NCI-H146 (cell line): ENCODE results near the gene AHI1.

ENCODE experiments used
- DNase-seq: peaks from one replicate; lab custom pipeline; 2025; lab: John Stamatoyannopoulos, UW

AHI1 gene

DNA sequence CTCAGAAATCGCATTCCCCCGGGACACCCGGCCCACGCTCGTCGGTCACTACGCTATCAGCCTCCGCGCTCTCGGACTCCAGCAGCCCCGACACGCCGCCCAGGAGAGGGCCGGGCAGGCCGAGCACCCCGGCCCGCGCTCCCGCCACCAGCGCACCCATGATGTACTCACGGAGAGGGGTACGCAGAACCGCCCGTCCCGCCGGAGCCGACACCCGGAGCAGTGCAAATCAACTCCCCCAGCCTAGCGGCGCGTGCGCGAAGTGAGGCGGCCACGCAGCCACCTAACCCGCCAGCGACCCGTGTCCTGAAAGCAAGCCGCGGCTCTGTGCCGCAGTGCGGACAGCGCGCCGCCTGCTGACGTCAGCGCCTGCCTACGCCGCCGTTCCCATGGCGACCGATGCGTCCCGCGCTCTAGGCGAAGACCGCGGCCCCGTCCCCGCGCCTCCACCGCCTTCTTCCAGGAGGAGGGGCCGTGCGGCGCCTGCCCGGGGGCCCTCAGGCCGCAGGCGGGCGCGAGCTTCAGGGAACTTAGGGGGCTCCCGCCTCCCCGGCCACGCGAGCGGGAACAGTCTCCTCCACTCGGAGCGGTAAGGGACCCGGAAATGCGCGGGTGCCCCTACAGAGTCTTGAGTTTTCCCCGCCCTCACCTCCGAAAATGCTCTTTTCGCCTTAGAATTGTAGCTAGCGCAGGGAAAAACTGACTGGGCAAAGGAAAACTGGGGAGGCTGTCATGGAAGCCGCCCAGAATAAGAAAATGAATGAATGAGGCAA is at the start of gene AHI1:
Gene AHI1 (minus strand): TSS at position 329 of the 773 bp plus-strand sequence. CDS start 5,503 bp downstream, outside the sequence.
- peak; percentile 99 for DNase-seq

DNA sequence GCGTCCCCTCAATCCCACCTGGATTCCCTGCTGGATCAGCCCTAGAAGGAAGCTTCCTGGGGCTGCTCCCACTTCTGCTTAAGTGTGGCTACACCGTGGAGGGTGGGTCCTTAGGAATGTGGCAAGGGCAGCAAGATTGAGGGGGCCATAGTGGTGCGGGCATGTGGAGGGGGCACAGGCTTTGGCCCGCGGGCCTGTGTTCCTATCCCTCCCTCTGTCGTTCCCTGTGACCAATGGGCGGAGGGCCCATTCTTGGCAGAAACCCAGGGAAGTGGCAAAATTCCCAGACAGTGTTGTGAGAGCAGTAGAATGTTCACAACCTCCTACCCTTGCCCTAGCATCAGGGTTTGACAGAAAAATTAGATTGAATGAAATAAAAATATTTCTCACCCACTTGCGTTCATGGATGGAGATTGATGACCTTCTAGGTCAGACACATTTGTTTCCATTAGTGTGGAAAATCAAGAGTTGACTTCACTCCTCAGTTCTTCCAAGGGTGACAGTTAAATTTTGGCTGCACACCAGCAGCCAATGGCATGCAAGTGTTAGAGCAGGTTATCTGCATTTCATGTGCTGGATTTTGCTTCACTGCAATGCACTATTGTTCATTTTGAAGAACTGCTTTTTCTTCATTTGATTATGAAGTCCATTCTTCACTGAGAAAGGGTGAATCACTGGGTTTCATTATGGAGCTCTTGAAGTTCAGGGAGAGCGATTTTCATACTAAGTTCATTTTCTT is 49.3 kb upstream of the AHI1 start:
- no peak for DNase-seq

DNA sequence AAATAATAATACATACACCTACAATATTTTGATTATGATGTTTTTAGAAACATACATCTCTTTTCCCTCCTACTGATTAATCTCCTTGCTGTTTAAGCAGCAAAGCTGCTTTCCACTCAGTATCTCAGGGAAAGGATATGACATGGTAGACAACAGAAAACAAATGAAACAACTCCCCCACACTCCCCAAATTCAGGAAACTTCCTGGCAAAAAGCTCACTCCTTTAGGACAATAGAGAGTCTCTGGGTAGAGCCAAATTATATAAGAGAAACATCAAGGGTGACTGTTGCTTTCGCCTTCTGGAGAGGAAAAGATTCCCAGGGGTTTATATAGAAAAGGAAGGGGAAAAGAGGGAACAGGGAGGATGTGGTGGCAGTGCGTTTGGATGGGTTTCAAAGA is 48.7 kb upstream of the AHI1 start:
- no peak for DNase-seq

DNA sequence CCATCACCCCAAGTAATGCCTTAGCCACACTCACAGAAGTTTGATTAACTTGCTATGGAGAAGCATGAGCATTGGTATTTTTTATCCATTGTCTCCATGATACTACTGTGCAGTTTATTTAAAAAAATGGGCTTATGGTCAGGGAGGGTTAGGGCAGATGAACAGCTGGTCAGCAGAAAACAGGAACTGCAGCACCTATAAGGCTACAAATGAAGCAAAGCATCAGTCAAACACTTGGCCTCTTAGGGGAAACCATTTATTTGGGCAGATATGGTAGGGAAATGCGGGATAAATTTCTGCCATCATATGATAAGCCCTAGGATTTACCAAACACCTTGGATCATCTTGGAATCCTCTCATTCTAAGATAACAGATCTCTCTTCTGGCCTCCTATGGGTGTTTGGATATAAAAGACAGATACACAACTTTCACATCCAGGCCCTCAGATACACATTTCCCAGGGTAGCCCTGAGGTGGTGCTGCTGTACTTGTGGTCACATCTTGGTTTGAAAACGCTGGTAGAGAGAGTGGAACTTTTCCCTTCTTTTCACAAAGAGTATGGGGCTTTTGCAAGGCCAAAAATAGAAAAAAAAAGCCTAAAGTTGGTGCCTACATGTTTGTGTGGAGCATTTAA is 42.8 kb upstream of the AHI1 start:
- DNase-seq = no peak

DNA sequence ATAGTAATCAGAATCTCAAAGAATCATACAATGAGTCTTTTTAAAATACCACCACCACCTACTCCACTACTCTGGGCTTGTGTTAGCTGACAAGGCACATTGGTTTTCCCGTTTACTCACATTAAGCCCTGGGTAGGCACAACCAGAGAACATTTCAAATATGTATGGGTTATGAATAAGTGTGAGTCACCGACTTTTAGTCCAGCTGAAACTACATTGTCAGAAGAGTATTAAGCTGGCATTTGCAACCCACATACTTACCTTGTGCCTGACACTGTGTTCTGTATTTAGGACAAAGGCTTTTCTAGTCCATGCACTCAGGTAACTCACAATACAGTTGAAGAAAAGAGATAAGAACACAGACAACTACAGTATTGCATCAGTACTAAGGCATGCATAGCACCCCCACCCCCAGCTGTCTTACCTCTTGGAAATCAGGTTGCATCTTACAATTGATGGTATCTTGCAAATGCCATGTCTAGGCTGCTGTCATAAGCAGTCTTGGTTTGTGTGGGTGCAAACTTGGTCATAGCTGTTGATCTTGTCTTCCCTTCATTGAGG is 40.3 kb upstream of the AHI1 start:
- no peak for DNase-seq

DNA sequence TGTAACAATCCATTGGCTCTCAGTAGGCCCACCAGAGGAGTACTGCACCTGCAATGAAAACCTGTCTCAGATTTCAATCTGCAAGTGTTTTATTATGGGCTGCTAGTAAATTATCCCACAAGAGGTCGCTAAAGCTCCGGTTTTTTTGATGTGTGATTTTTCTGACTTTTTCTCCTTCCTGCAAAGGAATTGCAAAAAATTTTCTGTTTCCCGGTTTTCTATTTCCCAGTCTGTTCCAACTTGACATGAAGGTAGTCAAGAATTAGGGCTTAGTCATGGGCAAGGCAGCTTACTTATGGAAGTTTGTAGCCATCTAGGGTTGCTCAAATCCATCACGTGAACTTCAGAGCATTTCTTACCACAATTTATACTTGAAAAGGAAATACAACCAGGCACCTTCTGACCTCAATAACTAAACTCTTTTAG is 38.5 kb upstream of the AHI1 start:
- DNase-seq = peak; percentile 61

DNA sequence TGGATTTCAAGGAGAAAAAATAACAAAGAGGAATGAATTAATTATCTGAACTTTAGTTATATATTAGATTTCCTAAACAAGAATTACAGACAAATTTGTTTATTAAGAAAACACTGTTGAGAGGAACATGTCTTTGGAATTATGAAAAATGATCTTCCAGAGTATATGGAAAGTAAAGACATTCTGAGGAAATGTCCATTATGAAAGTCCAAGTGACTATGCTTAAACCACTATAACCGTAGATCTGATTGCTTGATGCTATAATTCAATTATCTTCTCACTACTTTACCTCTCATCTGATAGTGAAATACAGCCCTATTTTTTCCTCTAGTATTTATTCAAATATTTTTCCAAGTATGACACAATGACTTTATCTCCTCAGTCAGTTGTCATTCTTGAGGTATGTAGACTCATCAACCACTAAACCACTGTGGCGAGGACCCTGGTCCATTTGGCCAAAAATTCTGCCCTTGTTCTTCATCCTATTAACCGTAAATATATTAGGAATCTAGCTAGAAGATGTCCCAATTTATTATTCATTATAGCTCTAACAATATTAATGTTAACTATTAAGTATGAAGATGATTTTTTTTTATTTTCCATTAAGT is 37.3 kb upstream of the AHI1 start:
- DNase-seq = no peak

DNA sequence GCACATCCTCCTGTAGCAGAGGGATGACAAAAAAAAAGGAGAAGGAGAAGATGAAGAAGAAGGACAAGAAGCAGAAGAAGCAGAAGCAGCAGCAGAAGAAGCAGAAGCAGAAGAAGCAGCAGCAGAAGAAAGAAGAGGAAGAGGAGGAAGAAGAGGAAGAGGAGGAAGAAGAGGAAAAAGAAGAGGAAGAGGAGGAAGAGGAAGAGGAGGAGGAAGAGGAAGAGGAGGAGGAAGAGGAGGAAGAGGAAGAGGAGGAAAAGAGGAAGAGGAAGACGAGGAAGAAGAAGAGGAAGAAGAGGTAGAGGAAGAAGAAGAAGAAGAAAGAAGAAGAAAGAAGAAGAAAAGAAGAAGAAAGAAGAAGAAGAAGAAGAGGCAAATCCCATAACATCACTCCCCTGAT is 35.0 kb upstream of the AHI1 start:
- no peak for DNase-seq

DNA sequence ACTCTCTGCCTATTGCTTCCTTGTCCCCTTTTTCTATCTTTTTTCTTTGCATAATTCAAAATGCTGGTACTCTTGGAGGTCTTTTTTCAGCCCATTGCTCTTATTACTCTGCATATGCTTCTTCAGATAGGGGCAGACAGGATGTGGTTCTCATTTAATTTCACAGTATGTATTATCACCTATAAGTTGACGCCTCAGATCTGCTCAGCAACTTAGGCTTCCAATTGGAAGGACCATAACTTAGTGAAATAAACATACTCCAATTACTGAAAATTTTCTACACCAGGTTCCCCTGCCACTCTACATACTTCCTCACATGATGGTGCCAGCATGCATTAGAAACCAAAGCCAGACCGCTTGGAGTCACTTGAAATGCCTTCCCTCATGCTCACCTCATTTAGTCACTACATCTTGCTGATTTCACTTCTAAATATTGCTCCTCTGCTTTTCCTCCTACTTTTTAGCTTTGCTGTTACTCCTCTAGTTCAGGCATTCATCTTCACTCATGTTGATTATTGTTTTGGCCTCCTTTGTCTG is 34.5 kb upstream of the AHI1 start:
- DNase-seq = no peak

DNA sequence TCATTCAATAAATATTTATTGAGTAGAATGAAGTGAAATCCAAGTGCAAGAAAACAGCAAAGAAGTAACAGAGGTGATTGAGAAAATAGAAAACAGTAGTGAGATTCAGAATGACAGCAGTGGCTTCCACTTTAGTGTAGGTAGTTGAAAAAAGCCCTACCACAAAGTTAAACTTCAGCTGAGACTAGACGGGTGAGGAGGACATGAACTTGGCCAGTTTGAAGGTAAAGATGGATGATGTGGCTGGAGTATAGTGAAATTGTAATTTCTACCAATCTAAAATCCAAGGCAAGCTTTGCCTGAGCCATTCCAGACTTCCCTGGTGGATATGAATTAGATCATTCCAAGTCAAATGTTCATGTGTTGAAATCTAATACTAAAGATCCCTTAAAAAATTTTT is 32.6 kb upstream of the AHI1 start:
- DNase-seq = no peak

DNA sequence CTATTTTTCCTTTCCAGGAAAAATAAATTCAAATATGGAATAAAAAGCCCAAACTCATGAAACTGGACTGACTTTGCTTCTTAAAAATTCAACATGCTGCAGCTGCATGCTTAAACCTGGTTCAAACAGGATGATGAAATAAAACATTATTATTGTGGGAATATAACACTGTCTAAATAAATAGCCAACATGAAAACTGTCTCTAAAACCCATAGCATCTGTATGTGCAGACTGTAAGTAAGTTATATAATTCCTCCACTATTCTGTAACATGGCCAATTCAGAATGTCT is 30.4 kb upstream of the AHI1 start:
- DNase-seq = no peak

DNA sequence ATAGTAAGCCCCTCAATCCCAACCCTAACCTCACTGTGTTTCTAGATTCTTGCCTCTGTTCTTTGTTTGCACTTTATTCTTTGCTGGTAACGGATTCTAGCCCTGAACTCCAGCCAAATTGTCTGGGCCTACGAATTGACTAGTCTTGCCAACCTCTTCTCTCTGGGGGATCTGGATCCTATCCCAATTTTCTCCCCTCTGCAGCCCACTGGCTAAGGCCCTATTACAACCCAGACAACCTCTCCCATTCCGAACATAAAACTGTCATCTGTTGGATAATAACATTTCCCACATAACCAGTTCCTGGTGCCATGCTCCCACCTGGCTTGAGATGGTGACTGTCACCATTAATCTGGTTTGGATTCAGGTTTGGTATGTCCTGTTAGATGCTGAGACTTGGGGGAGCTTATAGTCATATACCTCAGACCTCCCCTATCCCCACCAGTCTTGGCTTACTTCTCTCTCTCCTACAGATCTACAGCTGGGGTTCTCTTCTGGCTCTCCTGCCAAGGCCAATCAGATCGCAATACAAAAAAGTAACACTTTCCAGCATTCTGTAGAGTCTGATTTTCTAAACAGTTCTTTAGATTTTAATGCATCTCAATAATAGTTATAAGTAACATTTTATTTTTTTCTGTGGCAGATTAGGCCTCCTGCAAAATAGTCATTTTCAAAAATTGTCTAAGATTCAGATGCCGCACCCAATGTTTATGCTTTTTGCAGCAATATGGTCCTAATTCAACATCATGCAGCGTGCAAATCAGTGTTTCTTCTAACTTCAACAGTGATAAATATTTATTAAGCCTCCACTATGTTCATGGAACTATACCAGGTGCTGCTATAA is 29.8 kb upstream of the AHI1 start:
- DNase-seq = no peak

DNA sequence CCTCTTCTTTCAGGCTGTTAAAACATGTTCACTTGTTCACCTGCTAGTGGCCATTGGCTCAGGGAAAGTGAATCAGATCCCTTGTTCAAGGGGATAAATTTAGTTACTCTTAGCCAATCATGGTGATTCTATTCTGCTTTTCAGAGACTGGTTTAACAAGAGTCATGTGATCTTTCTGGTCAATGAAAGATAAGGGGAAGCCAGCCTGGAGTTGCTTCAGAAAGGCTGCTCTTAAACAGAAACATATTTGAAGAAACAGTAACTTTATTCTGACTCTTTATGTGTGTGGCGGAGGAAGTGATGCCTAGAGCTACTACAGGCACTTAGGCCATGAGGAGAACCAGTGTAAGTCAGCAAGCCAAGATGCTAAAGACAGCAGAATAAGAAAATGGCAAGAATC is 28.1 kb upstream of the AHI1 start:
- no peak for DNase-seq

DNA sequence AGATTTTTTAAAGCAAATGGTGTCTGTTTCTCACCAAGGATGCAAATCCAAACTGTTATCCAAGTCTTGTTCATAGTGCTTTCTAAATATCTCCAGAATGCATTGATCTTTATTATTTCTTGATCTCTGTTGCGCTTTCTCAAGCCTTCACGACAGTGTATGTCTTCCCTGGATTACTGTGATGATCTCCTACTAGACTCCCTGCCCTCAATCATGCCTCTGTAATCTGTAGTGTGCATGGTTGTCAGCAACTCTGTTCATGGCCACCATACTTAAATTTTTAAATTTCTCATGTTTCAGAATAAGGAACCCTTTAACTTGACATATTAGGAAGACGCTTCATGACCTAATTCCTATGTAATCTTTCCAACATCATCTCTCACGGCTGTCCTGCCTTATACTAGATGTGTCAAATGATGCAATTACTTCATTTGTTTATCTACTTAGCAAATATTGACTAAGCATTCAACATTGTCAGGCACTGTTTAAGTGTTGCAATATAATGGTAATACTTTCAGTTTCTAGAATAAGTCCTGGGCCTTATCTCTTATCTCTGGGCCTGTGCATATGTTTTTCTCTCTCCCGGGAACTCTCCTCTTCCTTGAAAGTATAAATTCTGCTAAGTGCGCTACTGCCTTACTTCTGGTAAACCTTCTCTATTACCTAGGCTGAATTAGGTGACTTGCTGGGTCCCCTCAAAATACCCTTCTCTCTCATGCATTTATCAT is 25.6 kb upstream of the AHI1 start:
- peak; percentile 69 for DNase-seq

DNA sequence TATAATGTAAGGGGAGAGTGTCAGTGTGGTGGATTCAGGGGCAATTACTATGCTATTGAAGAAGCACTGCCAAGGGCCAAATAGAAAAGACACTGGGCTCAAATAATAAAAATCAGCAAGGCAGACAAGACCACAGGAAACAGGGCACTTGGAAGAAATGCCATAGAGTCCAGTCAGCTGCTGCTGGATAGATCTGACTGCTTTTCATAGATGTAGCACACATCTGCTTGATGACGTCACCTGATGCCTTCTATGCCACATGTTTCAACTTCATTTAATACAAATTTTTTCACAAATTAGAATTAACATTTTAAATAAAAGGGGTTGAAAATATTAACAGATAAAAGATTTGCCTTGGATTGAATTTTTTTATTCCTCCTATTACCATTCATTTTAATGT is 23.9 kb upstream of the AHI1 start:
- DNase-seq = no peak

DNA sequence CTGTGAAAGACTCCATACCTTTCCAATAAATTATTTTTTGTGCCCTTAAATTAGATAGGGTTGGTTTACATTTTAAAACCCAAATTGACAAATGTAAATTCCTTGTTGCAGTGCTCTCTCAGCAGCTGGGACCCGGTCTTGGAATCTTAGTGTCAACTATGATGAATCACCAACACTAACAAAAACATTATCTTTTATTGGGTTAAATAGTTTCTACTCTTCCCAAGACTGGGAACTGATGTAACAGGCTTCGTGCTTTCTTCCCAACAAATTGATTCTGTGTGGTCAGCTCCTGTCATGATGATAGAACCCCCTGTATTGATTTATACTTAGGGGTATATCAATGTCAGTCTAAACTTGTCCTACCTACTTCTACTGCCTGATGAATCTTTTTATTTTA is 23.2 kb upstream of the AHI1 start:
- DNase-seq = no peak

DNA sequence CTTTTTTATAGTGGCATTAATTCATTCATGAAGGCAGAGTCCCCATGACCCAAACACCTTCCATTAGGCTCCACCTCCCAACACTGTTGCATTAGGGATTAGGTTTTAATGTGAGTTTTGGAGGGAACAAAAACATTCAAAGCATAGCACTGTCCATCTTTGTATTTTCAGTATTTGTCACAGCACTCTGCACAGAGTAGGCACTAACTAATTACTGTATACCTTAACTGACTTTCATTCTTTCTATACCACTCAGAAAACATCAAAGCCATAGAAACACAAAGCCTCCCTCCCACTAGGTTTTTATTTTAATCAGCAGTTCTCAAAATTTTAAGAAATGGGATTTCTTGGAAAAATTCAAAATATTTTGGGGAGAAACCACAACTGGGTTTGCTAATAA is 21.8 kb upstream of the AHI1 start:
- no peak for DNase-seq

DNA sequence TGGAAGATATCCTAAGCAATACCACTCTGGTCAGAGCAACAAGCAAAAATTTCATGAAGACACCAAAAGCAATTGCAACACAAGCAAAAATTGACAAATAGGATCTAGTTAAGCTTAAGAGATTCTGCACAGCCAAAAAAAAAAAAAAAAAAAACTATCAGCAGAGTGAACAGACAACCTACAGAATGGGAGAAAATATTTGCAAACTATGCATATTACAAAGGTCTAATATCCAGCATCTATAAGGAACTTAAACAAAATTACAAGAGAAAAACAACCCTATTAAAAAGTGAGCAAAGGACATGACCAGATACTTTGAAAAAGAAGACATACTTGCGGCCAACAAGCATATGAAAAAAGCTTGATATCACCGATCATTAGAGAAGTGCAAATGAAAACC is 20.0 kb upstream of the AHI1 start:
- DNase-seq = no peak

DNA sequence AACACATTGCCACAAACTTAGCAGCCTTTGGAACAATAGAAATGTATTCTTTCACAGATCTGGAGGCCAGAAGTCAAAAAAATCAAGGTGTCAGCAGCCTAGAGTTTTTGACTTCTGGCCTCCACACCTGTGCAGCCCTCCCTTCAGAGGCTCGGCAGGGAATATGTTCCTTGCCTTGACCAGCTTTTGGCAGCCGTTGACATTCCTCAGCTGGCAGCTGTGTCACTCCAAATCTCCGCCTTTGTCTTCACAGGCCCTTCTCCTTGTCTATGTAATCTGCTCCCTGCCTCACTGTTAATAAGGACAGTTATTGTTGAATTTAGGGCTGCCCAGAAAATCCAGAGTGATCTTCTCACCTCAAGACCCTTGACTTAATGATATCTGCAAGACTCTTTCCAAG is 17.2 kb upstream of the AHI1 start:
- no peak for DNase-seq

DNA sequence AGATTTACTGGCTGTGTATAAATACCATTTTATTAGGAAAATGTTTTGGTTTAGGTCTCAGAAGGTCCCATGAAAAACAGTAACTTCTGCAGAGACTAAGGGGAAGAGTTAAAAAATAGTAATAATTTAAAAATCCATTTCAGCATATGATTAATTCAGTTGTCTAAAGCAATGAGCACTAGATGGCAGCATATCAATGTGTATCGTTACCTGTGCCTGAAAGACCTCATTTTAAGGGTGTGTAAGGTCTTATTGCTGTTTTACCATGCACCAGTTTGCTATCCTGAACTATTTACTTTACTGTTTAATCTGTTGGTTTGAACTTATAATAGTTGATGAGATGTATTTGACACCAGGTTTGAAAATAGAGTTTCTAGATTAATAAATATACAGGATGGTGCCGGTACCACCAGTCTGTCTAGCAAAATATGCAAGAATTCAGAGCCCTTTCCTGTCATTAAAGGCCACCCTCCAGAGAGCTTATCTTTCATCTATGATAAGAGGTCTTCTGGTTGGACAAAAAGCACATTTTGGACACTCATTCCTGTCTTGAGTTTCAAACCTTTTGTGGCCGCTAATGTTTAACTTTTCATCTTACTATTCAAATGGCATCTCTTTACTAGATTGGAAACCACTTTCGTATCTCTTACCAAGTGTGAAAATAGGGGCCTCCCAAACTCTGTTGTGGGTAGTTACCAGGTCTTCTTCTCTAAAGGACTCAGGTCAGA is 8.9 kb upstream of the AHI1 start:
- peak; percentile 70 for DNase-seq
